HepG2 (cell line): ENCODE data around the gene HINFP. TPM values are rescaled to one million over a fixed set of nuclear protein-coding genes. Genes with fewer than 3 reads are reported as not detected.

Experiments used
- AHR ChIP-seq: IDR thresholded peaks from 2 replicates; pipeline ENCODE4 v1.6.1; 2018; ENCODE audit warnings: missing genetic modification reagents, missing compliant biosample characterization
- ARHGAP35 ChIP-seq: sonication (generic); formaldehyde crosslinking; IDR thresholded peaks from 2 replicates; pipeline ENCODE4 v1.9.0; 2022; ENCODE audit warnings: mild to moderate bottlenecking, inconsistent platforms, moderate library complexity, missing genetic modification reagents, borderline replicate concordance
- CREM ChIP-seq, 2 experiments: sonication (generic) in 1 of 2; formaldehyde crosslinking in 1 of 2; IDR thresholded peaks; 2 replicates each; pipeline versions ENCODE4 v1.4.0 to v1.6.1; 2016 to 2020; ENCODE audit warnings: antibody characterized with exemption in 1 of 2, mild to moderate bottlenecking in 1 of 2, missing genetic modification reagents in 1 of 2
- CSRNP1 ChIP-seq: sonication (generic); formaldehyde crosslinking; IDR thresholded peaks from 2 replicates; pipeline ENCODE4 v1.8.1; 2023; ENCODE audit warnings: mild to moderate bottlenecking, missing genetic modification reagents
- GABPB1 ChIP-seq: IDR thresholded peaks from 2 replicates; pipeline ENCODE4 v1.6.1; 2016; ENCODE audit warnings: mild to moderate bottlenecking, missing genetic modification reagents, moderate library complexity, missing compliant biosample characterization
- HMG20A ChIP-seq: IDR thresholded peaks from 2 replicates; pipeline ENCODE4 v1.6.1; 2016; ENCODE audit warnings: borderline replicate concordance
- HOXA3 ChIP-seq: sonication (generic); formaldehyde crosslinking; IDR thresholded peaks from 2 replicates; pipeline ENCODE4 v1.5.0; 2020; ENCODE audit warnings: missing genetic modification reagents
- IRX3 ChIP-seq: sonication (generic); formaldehyde crosslinking; IDR thresholded peaks from 2 replicates; pipeline ENCODE4 v1.8.1; 2023; ENCODE audit warnings: mild to moderate bottlenecking, low read depth, missing genetic modification reagents, borderline replicate concordance
- KDM2A ChIP-seq: sonication (generic); formaldehyde crosslinking; IDR thresholded peaks from 2 replicates; pipeline ENCODE4 v1.4.0; 2020; ENCODE audit warnings: low read depth, missing genetic modification reagents, borderline replicate concordance
- KLF11 ChIP-seq: IDR thresholded peaks from 2 replicates; pipeline ENCODE4 v1.6.1; 2016; ENCODE audit warnings: missing compliant biosample characterization
- PAF1 ChIP-seq: IDR thresholded peaks from 2 replicates; pipeline ENCODE4 v1.6.1; 2016; ENCODE audit warnings: missing genetic modification reagents, missing compliant biosample characterization
- POLR2AphosphoS5 ChIP-seq: IDR thresholded peaks from 2 replicates; pipeline ENCODE4 v1.6.1; 2012; ENCODE audit warnings: low read depth, low read length
- SRSF1 ChIP-seq: fragments of 200-400 bp; formaldehyde crosslinking; optimal IDR thresholded peaks from 2 replicates; pipeline ENCODE3; 2017; ENCODE audit warnings: mild to moderate bottlenecking, low read depth, low read length, moderate library complexity
- STAG1 ChIP-seq: sonication (generic); formaldehyde crosslinking; IDR thresholded peaks from 2 replicates; pipeline ENCODE4 v1.4.0; 2020; ENCODE audit warnings: missing genetic modification reagents
- STAT5B ChIP-seq: sonication (generic); formaldehyde crosslinking; IDR thresholded peaks from 2 replicates; pipeline ENCODE4 v1.4.0; 2020; ENCODE audit warnings: missing genetic modification reagents
- TAF15 ChIP-seq: fragments of 200-400 bp; formaldehyde crosslinking; IDR thresholded peaks from one replicate; pipeline ENCODE4 v1.6.1; 2018; ENCODE audit warnings: mild to moderate bottlenecking, low read depth, low read length; ENCODE audit not compliant: poor library complexity, severe bottlenecking
- ZBTB7B ChIP-seq: sonication (generic); formaldehyde crosslinking; IDR thresholded peaks from 2 replicates; pipeline ENCODE4 v1.4.0; 2020; ENCODE audit warnings: missing genetic modification reagents
- ZNF253 ChIP-seq: sonication (generic); formaldehyde crosslinking; IDR thresholded peaks from 2 replicates; pipeline ENCODE4 v1.8.0; 2022; ENCODE audit warnings: mild to moderate bottlenecking, missing genetic modification reagents, borderline replicate concordance
- ZNF274 ChIP-seq: sonication (generic); formaldehyde crosslinking; IDR thresholded peaks from 2 replicates; pipeline ENCODE4 v1.5.1; 2020; ENCODE audit warnings: mild to moderate bottlenecking, missing genetic modification reagents
- ZNF350 ChIP-seq: sonication (generic); formaldehyde crosslinking; IDR thresholded peaks from 2 replicates; pipeline ENCODE4 v1.4.0; 2020; ENCODE audit warnings: mild to moderate bottlenecking, low read depth, missing genetic modification reagents, borderline replicate concordance
- ZNF710 ChIP-seq: sonication (generic); formaldehyde crosslinking; IDR thresholded peaks from 2 replicates; pipeline ENCODE4 v1.5.0; 2020; ENCODE audit warnings: mild to moderate bottlenecking, missing genetic modification reagents, borderline replicate concordance
- ZNF720 ChIP-seq: sonication (generic); formaldehyde crosslinking; IDR thresholded peaks from 2 replicates; pipeline ENCODE4 v1.4.0; 2020; ENCODE audit warnings: missing genetic modification reagents
- polyA plus RNA-seq, 8 experiments: library from polyadenylated mRNA; depleted of rRNA in 3 of 8; stranded (reverse) in 7 of 8; unstranded in 1 of 8; fragments of >200 nt; fragmentation: Illumina TruSeq in 4 of 8; extraction: Trizol in 4 of 8; gene quantifications; 2 replicates each; pipeline versions ENCODE4 v1.2.1 to v1.2.3, GENCODE V29; 2011 to 2016; ENCODE audit warnings: low read depth in 4 of 8, missing spikeins in 1 of 8, mixed read lengths in 1 of 8; ENCODE audit not compliant: insufficient read depth in 1 of 8
- total RNA-seq, 5 experiments: library from RNA; depleted of rRNA; stranded (reverse); fragments of >200 nt; fragmentation: Illumina TruSeq; extraction: Trizol; gene quantifications; 2 replicates each; pipeline ENCODE4 v1.2.3, GENCODE V29; 2016; ENCODE audit warnings: low read depth in 1 of 5
- TF ChIP-seq, protein P1 (sequence below): sonication (generic); formaldehyde crosslinking; IDR thresholded peaks from 2 replicates; pipeline ENCODE4 v1.8.1; 2023; ENCODE audit warnings: missing genetic modification reagents, inconsistent platforms, borderline replicate concordance
- TF ChIP-seq, protein P2 (sequence below): sonication (generic); formaldehyde crosslinking; IDR thresholded peaks from 2 replicates; pipeline ENCODE4 v1.4.0; 2020; ENCODE audit warnings: mild to moderate bottlenecking, missing genetic modification reagents

The HINFP gene
- total and polyA plus RNA-seq, 2 of the 13 experiments (the other 11 are each of a cell fraction or from before 2014, with no cell fraction given) = 15.1 to 21.4 TPM

GRCh38 chr11:119093942-119094815 lies 27.2 kb upstream of the HINFP start (continued):
- peak; percentile 9; the same call in 1 of the 2 replicates for TF ChIP-seq GABPB1 (CRISPR knock-in tag)
- TF ChIP-seq TAF15 = peak; percentile 37
- TF ChIP-seq ZNF274 (CRISPR knock-in tag) = no peak; the same call in 1 of the 2 replicates
- TF ChIP-seq ARHGAP35 (CRISPR knock-in tag) = 0 out of 2 replicates have a peak, but pooled peaks have one; percentile 15
- TF ChIP-seq AHR (CRISPR knock-in tag) = 0 out of 2 replicates have a peak, but pooled peaks have one; percentile 15
- no peak for TF ChIP-seq STAT5B (CRISPR knock-in tag)
- TF ChIP-seq ZNF720 = no peak
- TF ChIP-seq STAG1 (CRISPR knock-in tag) = 0 out of 2 replicates have a peak, but pooled peaks have one; percentile 9
- TF ChIP-seq PAF1 (CRISPR knock-in tag) = 0 out of 2 replicates have a peak, but pooled peaks have one; percentile 64
- TF ChIP-seq KLF11 = no peak
- TF ChIP-seq, protein P1, sequence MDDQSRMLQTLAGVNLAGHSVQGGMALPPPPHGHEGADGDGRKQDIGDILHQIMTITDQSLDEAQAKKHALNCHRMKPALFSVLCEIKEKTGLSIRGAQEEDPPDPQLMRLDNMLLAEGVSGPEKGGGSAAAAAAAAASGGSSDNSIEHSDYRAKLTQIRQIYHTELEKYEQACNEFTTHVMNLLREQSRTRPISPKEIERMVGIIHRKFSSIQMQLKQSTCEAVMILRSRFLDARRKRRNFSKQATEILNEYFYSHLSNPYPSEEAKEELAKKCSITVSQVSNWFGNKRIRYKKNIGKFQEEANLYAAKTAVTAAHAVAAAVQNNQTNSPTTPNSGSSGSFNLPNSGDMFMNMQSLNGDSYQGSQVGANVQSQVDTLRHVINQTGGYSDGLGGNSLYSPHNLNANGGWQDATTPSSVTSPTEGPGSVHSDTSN = no peak
- no peak for TF ChIP-seq ZNF710
- peak; percentile 78; the same call in 1 of the 2 replicates for TF ChIP-seq IRX3 (CRISPR knock-in tag)
- peak; percentile 91 for TF ChIP-seq KDM2A (CRISPR knock-in tag)
- peak; percentile 67 for TF ChIP-seq SRSF1
- TF ChIP-seq POLR2AphosphoS5 = peak; percentile 10; the same call in 1 of the 2 replicates
- TF ChIP-seq HOXA3 = peak; percentile 32; the same call in 1 of the 2 replicates
- TF ChIP-seq CREM (IDR thresholded peaks at IDR 0.05) = no peak
- 0 out of 2 replicates have a peak, but pooled peaks have one; percentile 14 for TF ChIP-seq CREM (CRISPR knock-in tag; IDR thresholded peaks at IDR 0.05)
- no peak for TF ChIP-seq ZNF350 (CRISPR knock-in tag)
- TF ChIP-seq HMG20A = no peak
- TF ChIP-seq, protein P2, sequence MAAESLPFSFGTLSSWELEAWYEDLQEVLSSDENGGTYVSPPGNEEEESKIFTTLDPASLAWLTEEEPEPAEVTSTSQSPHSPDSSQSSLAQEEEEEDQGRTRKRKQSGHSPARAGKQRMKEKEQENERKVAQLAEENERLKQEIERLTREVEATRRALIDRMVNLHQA (CRISPR knock-in tag) = no peak
- TF ChIP-seq CSRNP1 = peak; percentile 21; the same call in 1 of the 2 replicates
- TF ChIP-seq ZNF253 (CRISPR knock-in tag) = 0 out of 2 replicates have a peak, but pooled peaks have one; percentile 51
- 0 out of 2 replicates have a peak, but pooled peaks have one; percentile 25 for TF ChIP-seq ZBTB7B (CRISPR knock-in tag)
